NCI-H226 (cell line): Measurements from ENCODE around the gene AMPD1.

Source experiments
- DNase-seq: peaks from one replicate; pipeline ENCODE4 v3.0.0-alpha.2; 2015

AMPD1 gene

DNA sequence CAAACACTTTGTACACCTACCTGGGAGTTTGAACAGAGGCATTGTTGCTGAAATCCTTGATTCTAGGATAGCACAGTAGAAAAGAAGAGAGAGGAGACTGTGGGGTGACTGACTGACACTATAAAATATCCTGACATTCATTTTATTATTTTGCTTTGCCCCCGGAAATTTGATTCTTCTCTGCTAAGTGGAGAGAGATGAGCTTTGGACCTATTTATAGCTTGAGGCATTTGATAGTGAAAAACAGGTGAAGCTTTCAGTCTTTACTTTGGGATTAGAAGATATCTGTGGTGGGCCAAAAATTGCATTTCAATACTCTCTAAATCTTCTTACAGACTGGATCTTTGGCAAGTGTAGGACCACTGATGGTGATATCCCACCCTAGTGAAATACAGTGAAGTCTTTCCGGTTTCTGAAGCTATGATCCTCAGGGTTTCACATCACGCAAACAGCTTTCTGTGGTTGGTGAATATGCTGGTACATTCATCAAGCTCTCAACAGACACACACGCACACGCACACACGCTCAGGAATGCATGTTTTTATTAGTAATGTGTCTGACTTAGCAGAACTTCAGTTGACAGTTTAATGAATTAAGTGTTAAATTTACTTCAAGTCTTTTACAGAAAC lies at the start of gene AMPD1:
AMPD1 (minus strand) TSS at position 117 of the 629 bp plus-strand sequence; CDS start at position 42, 75 bp downstream.
- DNase-seq = peak; percentile 43

DNA sequence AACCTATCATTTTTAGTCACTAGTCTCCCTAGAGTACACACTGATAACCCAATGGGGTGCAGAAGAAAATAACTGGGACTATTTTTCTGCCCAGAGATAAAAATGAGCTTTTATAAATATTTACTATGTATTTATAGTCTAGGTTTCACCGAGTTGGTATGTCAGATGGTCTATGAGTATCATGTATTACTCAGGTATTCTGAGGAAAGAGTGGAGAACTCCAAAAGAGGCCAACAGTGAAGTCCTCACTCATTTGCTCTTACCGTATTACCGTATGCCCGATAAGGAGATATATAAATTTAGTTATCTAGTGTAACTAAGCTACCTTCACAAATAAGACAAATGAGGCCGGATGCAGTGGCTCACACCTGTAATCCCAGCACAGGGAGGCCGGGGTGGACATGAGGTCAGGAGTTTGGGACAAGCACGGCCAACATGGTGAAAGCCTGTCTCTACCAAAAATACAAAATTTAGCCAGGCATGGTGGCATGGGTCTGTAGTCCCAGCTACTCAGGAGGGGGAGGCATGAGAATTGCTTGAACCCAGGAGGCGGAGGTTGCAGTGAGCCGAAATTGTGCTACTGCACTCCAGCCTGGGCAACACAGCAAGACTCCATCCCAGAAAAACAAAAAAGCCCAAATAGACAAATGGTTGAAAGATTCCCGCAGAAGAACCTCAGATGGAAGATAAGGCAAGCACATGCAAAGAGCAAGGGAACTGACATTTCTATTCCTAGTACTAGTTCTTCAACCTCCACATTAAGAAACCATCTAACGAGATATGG lies 46.8 kb upstream of the AMPD1 start:
- DNase-seq = no peak

DNA sequence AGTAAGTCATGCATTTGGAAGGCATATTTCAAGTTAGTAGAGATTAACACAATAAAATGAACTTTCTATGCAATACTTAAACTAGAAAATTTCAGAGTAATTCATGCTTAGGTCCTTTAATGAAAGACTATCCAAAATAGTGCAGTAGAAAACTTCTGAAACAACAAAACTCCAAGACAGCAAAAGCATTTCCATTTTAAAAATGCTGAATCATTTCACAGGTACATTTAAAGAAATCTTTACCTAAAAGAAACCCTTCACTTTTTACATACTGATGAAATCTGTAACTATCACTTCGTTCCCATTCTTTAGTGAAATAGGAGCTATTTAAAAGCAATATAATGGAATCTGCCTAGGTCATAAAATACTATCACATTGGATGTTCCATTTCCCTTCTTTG lies 45.0 kb upstream of the AMPD1 start:
- no peak for DNase-seq

DNA sequence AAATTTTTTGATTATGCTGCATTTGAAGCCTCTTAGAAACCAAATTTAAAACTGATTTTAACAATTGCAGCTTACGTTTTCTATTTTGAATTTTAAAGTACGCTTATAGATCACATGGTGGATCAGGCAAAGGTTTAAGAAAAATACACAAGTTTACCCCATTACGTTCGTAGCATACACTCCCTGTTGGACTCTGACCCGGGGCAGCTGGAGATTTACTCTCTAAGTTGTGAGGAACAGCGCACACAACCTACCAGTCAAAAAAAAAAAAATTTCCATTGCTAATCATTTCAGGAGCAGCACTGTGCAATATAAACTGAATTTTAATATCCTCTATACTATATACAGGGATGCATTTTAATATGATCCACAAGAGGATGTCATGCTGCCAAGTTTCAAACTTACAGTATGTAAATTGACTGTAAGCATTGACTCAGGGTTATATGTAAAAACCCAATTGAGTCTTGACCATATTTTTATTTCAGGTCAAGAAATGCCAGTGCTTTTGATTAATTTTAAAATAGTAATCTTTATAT lies 42.0 kb upstream of the AMPD1 start:
- DNase-seq = no peak

DNA sequence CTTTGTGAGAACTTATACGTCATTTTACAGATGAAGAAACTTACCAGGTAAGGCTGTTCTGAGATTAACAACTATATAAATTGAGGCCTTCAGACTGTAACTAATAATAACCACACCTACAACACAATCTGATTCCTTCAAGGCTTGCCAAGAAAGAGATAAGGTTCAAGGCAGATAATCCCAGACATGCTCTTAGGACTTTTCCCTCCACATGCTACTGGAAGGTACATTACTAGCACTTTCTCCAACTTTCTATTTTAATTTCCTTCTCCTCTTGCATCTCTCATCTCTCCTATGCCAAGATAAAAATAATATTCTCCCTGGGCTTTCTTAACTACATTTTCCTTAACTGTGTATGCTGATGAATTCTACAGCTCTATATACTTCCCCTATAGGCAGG lies 40.1 kb upstream of the AMPD1 start:
- DNase-seq = no peak

DNA sequence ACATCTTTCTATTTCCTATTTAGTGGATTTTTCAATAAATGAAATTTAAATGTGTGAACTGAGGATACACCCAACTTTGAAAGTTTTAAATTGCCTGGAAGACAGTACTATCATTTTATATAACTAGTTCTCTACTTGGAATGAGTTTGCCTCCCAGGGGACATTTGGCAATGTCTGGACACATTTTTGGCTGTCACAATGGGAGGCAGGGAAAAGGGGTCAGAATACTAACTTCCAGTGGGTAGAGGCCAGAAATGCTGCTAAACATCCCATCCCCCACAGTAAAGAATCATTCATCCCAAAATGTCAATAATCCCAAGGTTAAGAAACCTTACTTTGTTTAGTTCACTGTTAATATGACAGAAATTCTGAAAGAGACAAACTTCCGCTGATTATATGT lies 34.4 kb upstream of the AMPD1 start:
- DNase-seq = no peak

DNA sequence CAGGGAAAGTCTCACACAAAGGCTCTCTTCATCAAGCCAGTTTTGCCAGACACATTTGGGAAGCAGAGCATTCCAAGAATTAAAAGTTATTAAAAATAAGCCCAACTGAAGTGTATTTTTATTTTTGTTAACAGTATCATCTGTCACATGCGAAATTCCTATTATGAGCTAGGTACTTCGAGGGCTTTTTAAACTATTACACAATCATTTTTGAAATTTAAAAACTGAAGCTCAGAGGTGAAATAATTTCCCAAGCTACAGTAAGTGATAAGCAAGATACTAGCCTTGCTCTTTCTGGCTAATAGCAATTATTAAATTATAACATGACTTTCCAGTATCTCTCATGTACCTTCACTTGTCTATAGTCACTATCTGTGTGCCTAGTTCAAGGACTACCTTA lies 33.2 kb upstream of the AMPD1 start:
- no peak for DNase-seq

DNA sequence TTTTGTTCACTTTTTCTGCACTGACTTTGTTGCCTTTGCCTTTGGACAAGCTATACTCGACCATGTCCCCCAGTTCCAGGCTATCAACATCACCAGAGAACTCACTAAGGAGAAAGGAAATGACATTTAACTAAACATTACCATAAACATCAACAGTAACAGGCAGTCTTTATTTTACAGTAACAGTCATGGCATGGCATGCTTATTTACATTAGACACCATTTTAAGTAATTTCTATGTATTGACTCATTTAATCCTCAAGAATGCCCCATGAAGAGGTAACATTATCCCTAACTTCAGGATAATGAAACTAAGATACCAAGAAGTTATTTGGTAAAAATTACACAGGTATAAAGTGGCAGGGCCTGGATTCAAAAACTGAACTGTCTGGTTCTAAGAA lies 29.9 kb upstream of the AMPD1 start:
- DNase-seq = no peak

DNA sequence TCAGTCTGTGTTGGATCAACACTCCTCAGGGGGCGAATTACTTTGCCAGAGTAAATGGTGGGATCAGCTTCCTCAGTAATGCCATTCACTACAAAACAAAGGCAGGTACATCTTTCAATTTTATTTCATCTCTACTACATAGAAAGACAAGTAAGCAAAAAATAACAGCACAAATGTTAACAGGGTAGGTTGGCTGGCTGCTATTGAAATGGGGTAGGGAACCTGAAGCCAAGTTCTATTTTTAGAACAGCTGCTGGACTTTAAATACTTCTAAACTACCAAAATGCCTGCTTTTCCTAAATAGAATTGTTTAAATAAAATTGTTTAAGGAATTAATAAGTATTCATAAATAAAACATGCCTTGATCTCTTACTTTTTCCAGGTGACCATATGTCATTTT lies 28.6 kb upstream of the AMPD1 start:
- no peak for DNase-seq

DNA sequence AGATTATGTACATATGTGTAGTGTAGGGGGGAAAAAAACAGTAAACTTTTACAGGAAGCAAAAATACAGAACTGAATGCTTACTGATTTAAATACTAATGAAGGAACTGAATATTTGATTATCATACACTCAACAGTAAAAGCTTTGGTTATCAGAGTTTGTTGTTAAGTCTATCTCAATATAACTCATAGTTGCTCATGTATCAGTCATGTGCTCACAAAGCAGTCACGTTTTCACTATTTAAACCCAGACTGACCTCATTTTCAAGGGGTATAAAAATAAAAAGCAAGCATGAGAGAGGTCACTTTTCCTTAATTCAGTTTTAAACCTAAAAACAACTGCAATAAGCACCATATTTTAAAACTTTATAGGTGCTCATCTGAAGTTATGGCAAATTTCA lies 28.1 kb upstream of the AMPD1 start:
- no peak for DNase-seq

DNA sequence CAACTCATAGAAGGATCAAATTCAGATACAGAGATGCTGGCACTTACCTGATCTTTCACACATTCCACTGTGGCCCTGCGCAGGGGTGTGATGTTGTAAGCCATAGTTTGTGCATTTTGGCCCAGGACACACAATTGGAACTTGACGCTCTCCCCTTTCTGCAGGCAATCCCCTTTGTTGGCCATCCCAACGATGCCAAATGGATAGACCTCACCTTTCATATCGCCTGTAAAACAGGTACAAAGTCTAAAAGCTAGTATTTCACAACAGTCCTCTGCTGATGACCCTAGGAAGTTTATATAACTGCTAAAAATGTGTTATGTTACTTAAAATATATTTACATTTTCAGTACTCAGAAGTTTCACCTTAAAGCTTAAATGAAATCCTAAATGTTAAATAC lies 25.1 kb upstream of the AMPD1 start:
- DNase-seq = no peak

DNA sequence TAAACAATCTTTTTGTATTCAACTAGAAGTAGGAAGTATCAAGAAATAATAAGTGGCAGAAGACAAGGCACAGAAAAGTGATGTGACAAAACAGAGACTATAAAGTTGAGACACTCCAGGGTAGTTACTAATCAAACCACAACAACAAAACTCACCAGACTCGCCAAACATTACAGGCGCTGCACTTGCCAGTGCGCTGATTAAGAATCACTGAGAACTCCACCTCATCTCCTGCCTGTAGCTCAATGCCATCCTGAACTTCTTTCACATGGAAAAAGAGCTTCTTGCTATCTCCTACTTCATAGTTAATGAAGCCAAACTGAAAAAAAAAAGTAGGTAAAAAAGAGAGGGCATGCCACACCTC lies 24.1 kb upstream of the AMPD1 start:
- DNase-seq = no peak

DNA sequence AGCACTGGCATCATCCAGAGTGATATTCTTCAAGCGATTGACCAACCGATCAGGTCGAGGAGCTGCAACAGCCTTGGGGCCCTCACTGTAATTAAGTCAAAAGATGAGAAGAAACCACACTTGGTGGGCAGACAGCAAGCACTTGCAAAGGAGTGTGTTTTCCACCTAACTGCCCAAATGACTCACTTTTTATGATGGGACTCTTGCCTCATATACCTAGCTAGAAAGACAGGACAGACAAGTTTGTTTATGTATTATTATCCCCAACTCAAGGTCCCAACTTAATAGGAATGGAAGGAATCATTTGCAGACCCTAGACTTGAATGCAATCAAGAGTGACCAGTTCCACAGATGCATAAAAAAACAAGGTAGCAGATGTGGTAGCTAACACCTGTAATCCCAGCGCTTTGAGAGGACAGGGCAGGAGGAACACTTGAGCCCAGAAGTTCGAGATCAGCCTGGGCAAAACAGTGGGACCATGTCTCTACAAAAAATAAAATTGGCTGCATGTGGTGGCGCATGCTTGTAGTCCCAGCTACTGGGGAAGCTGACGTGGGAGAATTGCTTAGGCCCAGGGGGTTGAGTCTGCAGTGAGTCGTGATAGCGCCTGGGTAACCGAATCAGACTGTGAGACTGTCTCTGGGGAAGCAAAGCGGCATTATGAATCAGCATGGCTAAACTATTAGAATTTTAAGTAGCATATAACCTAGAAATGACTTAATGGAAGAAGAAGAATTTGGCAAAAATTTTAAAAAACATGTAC lies 23.5 kb upstream of the AMPD1 start:
- no peak for DNase-seq

DNA sequence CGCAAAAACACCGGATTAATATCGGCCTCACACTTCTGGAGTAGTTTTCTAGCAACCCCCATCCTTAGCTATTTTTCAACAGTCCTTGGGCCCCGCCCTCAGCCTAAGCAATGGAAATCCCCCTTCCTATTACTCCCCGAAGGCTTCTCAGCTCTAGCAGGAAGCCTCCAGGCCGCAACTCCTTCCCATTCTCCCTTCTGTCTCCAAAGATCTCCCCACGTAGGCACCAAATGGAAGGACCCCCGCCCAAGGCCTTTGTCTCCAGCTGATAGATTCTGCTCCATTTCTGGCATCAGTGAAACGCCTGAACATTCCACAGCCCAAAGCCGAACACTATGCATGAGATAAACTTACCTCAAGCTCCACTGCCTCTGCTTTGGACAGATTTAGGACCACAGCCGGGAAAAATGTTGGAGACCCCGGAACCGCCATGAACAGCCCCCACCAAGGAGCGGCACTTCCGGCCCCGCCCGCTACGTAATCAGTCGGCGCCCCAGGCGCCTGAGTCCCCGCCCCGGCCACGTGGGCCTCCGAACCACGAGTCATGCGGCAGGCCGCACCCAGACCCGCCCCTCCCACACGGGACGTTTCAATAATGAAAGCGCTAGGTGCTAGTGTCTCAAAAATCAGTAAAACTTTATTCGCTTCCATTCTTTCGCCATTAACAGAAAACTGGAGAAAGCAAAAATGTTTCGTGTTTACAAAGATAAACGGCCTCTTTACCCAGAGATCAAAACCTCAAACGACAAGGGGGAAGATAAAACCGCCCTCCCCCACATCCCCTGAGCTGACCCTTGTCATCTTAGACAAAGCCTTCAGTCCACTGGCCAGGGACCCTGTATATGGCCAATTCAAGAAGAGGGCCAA lies 21.2 kb upstream of the AMPD1 start, which contains the start of gene NRAS:
NRAS (minus strand) TSS at position 468 of the 867 bp plus-strand sequence. CDS start 611 bp downstream, outside the sequence.
- peak; percentile 85 for DNase-seq

DNA sequence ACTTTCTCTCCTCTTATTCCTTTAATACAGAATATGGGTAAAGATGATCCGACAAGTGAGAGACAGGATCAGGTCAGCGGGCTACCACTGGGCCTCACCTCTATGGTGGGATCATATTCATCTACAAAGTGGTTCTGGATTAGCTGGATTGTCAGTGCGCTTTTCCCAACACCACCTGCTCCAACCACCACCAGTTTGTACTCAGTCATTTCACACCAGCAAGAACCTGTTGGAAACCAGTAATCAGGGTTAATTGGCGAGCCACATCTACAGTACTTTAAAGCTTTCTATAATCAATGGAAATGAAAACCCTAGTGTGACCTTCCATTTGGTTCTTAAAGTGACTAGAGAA lies 20.6 kb upstream of the AMPD1 start:
- no peak for DNase-seq

DNA sequence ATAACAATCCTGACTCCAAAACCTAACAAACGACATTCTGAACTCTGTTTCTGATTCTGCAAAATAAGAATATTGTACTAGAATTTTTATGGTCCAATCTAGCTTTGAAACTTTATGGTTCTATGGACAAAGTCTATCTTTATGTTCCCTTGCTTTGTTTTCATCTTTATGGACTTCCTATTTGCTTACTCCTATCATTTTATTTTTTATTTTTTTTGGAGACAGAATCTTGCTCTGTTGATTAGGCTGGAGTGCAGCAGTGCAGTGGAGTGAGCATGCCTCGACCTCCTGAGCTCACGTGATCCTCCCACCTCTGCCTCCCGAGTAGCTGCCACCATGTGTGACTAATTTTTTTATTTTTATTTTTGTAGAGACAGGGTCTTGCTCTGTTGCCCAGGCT lies 17.6 kb upstream of the AMPD1 start:
- DNase-seq = no peak

DNA sequence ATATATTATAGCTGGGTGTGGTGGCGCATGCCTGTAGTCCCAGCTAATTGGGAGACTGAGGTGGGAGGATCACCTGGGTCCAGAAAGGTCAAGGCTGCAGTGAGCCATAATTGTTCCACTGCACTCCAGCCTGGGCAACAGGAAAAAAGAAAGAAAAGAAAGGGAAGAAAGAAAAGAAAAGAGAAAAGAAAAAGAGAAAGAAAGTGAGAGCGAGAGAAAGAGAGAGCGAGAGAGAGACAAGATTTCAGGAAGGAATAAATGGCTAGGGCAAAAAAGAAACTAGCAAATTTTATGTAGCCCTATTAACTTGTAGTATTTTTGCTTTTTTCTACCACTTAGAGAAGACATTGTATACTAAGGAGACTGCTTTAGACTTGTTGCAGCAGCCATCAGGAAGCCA lies 15.0 kb upstream of the AMPD1 start:
- DNase-seq = no peak

DNA sequence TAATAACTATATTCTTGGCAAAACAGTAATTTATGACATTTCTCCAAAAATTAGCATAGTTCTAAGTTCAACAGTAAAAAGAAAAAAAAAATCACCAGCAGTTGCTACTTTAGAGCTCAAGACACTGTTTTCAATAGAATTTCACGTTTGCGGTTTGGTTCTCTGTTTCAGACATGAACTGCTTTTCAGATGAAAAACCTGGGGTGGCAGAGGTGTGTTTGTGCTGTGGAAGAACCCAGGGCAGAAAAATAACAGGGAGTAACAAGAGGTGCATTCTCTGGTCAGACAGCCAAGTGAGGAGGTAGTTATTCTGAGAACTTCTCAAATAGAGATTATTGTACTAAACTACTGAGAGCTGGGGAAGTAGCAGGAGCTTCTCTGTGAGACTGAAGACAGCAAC lies 12.3 kb upstream of the AMPD1 start:
- no peak for DNase-seq

DNA sequence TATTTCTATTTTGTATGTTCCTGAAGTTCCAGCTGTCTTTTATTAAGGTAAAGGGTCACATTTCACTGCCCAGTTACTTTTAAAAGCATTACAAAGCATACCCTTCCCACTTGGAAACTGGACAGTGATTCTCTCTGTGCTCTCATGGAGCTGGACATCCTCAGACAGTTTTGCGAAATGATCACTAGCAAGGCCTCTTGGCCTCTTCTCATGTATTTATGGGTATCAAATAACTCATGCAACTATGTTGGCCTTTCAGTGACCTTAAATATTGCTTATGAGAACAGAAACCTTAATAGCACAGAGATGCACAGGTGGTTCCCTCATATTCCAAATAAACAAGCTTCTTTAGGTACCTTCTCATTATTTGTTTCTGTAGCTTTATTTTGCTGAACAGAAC lies 7.9 kb upstream of the AMPD1 start:
- DNase-seq = no peak

DNA sequence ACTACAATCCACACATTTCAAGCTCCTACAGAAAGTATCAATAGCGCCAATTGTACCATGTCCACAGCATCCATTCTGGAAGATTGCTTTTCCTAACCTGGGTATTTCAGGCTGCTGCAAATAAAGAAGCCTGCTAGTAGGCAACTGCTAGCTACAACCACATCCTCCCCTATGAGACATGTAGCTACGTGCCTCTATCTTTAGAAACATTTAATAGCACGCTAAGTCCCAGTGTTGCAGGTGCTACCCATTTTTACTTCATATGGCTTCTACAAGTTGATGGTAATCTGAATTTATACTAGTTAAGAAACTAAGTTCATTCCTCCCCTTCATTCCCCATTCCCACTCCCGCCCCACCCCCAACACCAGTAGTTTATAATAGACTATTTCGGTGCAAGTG lies 7.4 kb upstream of the AMPD1 start:
- no peak for DNase-seq

DNA sequence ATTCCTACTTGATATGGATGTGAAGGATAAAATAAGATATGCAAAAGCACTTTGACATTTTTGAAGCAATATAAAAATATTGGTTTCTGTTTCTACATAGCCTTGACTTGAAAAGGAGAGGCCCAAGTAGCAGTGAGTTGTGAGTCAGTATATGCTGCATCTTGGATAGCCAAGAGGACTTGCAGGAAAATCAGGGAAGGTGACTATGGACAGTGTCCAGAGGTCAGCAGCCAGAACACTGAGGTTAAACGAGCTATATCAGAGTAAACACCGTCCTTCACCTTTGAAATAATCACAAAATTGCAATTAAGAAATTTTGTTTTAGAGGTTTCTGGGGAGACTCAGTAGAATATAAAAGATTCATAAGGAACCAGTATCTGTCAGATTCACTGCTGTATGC lies 6.6 kb upstream of the AMPD1 start:
- no peak for DNase-seq

DNA sequence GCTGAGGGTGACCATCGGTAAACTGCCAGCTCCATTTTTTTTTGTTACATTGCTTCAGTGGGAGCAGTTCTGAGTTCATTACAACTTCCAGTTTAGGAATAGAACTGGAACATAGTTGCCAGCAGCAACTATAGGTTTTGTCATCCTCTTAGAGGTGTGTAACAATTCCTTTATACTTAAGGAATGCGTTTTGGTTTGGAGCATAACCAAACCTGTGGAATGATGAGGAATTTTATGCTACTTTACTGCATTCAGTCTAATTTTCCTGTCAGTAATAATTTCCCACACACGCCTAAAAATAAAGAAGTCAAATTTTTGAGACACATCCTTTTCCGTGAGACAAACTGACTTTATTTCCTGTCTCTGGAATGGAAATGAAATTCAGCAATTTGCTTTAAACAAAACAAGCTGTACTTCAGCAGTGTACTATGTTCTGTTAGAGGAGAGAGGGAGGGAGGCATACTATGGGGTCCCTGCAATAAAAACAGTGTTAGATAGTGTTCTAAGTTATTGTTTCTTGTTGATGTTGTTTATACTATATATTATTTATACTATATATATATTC lies 4.8 kb upstream of the AMPD1 start:
- DNase-seq = peak; percentile 5

DNA sequence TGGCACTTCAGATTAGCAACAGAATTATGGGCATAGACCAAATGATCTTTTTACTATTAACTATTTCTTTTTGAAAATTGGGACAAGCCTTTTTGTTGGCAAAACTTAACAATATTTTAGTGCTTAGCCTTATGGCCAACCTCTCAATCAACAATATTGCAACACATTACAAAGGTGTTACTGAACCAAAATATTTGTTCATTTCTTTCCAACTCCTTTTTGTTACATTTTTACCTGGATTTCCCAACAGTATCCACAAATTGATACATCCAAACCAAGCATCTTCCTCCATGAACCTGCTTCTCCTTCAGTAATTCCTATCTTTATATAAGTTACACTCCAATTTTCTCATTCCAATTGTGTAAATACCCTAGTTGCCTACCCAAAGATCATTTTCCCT lies 1.5 kb upstream of the AMPD1 start:
- no peak for DNase-seq
